Kidney tubule cell (primary cell): ENCODE measurements around the gene PLXNB1.

ENCODE experiments used
- DNase-seq: peaks from one replicate; pipeline ENCODE4 v3.0.0-alpha.2; 2018; ENCODE audit warnings: low spot score

PLXNB1 gene

DNA sequence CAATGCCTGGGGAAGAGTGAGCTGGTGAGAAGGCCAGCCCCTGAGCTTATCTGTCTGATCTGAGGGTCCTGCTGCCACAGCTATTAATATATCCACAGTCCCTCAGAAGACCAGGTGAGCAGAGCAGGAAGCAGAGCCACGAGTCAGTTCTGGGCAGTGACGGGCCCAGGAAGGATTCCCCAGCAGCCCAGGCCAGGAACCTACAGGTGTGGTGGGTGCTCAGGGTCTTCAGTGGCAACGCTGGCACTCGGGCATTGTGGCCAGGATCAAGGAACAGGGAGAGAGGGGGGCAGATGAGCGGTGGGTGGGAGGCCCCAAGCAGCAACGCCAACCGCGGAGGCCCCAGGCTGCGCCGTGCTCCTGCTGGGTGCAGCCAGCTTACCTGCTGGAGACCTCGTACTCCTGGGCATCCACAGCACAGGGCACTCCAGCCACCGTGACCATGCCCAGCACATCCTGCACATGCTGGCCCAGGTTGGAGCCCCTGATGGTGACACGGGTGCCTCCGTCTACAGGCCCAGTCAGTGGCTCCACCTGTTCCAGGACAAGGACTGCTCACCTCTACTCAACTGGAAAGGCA lies 12.3 kb downstream of the PLXNB1 start:
- no peak for DNase-seq

DNA sequence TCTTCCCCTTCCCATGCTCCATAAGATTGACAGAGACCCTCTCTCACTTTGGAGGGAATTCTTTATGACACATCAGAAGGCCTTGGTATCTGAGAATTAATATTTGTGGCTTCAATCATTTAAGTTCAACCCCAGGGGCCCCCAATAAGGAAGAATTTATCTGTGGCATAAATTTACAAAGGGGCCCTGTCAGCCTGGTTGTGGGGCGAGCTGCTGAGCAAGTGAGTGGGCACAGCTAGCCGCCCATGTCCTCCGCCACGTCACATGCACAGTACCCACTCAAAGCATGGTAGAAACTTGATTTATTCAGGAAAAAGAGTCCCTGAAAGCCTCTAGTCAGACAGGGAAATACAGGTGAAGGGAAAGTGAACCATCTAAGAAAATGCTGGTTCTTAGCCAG lies 13.3 kb downstream of the PLXNB1 start:
- DNase-seq, result no peak

DNA sequence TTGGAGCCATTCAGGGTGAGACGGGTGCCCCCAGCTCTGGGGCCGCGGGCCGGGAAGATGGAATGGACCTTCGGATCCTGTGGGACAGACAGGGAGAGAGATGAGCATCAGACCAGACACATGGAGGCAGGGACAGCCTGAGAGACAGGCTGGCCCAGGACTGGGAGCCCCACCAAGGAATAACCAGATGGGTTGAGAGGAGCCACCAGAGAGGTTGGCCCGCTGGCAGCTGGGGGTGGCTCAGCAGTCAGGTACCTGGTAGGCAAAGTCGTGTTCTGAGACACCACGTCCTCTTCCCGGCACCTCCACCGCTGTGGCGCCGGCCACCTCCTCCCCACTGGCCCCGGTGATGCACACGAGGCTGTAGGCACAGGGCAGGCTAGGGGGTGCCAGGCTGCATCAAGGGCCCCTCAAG lies 13.8 kb downstream of the PLXNB1 start:
- DNase-seq, result no peak

DNA sequence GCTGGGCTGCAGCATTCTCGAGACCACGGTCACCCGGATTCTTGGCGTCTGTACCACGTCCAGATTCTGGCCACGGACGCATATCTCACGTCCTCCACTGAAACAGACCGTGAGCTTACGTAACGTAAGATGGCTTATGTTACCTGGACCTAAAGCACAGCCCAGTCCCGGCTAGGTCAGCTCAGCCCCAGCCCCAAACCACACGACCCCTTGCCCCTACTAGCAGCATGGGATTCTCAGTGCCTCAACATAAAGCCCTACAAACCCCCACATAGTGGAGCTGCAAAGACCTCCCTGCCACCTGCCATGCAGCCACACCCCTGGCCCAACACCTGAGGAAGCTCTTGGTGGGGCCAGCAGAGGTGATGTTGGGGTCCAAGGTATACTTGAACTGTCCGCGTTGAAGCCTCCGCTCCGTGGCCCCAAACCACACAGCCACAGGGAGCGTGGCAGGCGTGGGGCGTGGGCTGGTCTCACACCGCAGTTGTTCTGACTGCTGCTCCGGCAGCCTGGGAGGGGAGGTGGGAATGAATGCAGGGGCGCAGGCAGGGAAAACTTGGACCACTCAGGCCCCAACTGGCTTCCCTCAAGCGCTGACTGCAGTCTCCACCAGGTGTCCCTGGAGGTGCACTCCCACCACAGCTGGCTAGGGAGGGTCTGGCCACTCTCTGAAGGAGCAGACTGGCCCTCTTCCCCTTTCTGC lies 14.5 kb downstream of the PLXNB1 start:
- DNase-seq, result no peak

DNA sequence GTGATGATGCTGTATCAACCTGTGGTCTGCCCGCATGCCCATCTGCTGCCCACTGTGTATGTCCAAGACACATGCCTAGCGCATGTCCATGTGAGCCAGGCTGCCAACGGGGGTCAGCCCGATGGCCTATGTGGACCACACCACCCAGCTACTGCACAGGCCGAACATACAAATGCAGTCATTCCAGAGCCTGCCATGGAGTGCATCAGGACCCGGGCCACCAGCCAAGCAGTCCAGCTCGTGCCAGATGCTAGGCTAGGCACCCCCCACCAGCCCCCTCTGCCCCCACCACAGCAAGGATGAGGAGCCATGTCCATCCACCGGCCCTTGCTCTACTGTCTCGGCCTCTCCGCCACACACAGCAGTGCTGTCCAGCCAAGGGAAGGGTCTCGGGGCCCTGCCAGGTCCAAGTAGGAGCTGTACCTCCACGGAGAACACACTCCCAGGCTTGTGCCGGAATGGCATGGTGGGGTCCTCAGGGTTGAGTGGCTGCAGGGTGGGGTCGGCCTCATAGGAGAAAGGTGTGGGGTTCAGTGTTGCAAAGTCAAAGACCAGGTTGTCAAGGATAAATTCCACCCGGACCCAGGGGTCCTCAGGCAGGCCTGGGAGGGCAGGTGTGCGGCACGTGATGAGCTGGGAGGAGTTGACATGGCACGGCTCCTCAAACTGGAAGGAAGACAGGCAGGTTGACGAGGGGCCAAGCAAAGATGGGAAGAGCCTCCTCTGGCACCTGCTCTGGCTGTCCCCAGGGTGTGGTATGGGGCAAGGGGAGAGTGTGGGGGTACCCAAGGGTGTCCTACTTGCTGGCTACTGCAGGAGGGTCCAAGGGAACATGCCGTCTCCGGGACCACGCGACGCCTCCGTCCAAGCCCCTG lies 15.3 kb downstream of the PLXNB1 start:
- no peak for DNase-seq

DNA sequence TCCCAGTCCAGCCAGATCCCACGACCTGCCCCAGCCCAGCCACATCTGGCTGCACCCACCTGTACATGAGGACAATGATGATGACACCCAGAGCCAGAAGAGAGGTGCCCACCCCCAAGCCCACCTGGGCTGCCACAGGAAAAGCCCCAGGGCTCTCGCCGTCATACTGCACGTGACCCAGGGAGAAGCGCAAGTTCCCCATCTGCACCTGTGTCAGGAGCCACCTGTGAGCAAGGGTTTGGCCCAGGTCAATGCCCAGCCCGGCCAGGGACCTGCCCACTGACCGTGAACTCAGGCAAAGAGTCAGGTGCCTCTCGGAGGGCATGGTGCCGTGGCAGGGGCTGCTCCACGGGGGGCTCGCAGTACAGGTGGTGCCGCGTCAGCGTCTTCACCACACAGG lies 16.3 kb downstream of the PLXNB1 start:
- no peak for DNase-seq

DNA sequence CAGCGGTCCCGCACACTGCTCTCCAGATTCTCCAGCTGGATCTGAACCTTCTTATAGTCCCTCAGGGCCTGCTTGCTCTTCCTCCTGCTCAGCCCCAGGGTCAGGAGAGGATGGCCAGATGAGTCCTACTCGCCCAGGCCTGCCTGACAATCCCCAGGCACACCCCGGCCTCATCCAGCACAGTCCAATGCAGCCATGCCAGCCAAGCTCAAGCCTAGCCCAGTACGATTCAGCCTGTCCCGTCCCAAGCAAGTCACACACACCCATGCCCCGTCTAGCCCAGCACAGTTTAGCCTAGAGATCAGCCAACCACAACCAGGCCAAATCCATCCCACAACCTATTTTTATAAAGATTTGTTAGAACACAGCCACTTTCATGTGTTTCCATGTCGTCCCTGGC lies 16.8 kb downstream of the PLXNB1 start:
- DNase-seq, result no peak

DNA sequence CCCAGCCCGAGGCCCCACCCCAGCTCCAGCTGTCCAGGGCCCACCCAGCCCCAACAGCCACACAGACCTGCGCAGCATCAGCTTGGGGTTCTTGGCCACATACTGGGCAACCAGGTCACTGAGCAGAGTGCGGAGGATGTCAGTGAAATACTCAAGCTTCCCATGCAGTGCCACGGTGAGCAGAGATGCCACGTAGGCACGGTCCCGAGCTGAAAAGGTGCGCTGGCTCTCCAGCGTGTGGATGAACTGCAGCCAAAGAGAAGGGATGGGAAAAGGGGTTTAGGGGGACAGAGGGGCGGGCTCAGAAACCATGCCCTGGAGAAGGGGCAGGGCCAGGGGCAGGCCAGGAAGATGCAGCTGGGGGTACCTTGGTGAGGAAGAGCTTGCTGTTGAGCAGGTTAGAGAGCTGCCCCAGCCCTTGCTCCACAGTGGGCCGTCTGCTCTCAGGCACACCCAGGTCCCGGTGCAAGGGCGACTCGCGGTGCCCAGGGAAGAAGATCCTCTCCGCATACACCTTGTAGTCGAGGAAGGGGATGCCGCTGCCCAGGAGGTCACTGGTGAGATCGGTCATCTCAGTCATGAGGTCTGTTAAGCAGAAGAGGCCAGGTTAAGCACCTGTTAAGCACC lies 17.4 kb downstream of the PLXNB1 start:
- no peak for DNase-seq

DNA sequence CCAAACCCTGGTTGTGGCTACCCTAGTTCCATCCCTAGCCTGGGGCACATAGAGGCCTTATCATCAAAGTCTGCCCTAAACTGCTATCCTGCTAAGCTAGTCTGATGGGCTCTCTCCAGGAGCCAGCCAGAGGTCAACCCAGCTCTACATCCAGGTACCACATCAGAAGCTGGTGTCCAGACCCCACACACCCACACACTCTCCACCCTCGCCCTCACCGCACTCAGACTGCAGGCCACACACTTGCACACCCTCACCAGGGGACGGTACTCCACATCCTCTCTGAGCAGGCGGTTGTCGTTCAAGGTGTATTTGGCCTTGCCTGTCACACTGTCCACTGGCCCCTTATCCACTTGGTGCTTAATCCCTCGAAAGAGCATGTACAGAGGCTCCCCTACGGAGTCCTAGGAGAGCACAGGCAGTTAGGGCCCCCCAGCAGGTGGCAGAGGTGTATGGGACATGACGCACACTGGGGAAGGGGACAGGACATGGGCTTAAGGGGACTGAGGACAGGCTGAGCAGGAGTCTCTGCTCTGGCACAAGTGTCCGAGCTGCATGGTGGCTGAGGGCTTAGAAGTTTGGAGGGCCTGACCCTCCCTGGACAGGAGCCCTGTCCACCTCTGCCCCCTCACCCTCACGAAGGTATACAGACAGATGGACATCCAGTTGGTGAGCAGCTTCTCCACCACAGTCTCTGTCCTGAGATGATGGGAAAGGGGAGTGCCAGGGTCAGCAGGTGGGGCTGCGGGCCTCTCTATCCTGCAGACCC lies 18.1 kb downstream of the PLXNB1 start:
- no peak for DNase-seq

DNA sequence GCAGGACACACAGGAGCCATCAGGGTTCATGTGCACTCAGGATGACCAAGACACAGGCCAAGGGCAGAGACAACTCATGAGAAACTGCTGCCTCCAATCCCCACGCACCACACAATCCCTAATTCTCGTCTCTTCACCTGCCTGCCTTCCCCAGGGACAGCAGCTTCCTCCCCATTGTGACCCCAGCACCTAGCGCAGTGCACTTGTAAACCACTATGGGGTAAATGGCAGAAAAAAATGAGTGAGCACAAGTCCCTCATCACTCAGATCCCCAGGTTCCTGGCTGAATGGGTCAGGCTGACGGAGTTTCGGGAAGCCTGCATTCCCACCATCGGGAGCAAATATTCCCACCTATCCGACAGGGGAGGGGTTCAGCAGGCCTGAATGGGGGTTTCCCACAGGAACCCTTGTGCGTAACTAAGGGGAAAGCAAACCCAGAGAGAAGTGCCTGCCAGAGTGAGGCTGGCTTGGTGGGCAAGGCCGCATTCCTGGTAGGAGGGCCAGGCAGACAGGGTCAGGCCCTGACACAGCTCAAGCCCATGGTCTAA lies 18.8 kb downstream of the PLXNB1 start:
- DNase-seq, result no peak

DNA sequence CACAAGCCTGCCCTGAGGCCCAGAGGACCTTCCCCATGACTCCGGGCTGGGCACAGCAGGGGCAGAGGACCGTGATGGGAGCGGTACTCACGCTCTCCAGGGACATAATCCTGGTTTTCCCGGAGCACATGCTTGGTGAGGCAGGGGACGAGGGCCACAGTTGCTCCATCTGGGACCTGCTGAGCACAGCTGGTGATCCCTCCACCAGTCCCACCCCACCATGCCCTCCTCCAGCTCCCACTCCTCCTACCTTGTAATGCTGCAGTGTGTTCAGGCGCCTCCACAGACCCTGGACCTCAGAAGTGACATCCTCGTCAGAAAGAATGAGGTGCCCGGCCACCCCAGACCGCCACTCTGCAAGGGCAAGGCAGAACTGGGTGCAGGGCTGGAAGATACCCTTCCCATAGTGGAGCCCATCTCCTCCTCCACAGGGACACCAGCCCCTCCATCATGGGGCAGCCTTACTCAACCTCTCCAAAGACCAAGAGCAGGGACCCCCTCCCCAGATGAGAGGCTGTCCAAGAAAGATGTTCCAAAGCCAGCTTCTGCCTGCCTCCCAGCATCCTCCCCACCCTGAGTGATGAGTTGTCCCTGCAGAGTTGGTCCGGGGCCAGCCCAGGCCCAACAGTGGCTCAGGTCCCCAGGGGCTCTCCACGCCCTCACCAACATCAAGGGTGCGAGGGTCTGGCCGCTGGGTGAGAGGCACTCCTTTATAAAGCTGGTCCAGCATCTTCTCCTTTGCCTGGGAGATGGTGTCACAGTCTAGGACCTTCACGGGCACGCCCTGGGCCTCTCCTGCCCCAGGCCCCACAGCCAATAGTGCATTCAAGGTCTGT lies 19.5 kb downstream of the PLXNB1 start:
- DNase-seq, result no peak

DNA sequence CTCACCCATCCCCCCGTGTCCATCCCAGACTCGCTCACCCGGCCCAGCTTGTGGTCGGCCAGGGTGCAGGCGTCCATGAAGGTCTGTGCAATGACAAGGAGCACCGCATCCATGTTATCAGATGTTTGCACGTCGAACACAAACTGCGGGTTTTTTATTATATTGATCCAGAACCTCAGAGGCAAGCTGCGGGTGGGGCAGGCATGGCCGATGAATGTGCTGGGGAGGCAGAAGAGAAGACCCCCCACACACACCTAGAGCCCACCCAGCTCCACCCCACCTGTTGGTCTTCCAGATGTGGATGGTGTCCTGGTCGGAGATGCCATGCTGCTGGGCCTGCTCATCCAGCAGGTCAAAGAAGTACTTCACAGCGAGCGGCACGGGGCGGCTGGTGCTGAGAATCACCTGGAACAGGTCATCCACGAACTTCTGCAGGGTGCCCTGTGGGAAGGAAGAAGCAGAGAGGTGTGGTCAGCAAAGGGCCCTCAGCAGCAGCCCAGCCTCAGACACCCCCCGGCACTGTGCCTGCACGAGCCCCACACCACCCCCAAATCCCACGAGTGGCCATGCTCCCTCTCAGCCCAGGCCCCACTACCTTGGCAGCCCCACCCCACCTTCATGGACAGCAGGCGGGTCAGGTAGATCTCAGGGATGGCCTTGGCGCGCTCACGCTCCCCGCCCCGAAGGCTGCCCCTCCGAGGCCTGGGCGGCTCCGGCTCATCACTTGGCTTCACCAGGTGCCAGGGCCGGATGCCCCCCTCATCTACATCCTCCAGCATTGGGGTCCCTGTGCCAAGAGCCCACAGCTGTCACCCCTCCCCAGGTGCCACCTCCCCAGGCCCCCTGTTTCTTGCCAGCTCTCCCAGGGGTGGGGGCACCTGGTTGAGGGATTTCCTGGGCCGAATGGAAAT lies 20.3 kb downstream of the PLXNB1 start:
- no peak for DNase-seq

DNA sequence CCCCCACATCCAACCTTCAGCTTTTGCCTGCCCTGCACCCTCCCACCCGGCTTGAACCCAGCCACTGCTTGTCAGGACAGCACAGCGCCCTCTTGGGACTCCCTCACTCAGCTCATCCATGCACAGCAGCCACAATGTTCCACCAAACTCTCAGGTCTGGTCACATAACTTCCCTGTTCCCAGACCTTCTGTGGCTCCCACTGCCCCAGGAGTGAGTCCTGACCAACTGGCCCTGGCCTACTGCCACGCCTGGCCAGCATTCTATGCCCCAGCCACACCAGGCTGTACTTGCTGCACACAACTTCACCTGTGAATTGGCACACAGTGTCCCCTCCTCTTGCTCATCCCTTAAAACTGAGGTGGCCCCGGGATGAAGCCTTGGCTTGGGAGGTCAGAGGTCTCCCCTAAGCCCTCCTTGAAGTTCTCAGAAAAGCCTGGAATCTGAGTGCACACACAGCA lies 21.0 kb downstream of the PLXNB1 start:
- no peak for DNase-seq

DNA sequence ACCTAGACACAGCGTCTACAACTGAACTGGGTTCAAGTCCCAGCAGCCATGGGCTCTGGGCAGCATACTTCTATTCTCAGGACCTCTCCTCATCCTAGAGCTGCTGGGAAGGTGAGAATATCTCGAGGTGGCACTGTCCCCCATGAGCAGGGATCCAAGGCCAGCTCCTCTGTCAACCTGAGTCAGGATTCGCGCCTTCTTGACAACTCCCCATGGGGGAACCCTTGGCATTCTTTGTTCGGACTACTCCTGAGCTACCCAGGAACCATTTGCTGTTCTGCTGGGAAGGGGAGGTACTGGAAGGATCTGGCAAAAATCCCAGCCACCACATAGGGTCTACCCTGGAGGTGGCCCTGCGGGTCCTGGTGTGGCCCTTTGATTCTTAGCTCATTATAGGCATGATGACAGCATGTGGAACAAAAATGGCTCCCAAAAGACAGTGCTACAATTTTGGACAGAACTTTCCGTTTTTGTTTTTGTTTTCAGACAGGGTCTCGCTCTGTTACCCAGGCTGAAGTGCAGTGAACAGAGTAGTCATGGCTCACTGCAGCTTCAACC lies 22.3 kb downstream of the PLXNB1 start:
- DNase-seq, result no peak

DNA sequence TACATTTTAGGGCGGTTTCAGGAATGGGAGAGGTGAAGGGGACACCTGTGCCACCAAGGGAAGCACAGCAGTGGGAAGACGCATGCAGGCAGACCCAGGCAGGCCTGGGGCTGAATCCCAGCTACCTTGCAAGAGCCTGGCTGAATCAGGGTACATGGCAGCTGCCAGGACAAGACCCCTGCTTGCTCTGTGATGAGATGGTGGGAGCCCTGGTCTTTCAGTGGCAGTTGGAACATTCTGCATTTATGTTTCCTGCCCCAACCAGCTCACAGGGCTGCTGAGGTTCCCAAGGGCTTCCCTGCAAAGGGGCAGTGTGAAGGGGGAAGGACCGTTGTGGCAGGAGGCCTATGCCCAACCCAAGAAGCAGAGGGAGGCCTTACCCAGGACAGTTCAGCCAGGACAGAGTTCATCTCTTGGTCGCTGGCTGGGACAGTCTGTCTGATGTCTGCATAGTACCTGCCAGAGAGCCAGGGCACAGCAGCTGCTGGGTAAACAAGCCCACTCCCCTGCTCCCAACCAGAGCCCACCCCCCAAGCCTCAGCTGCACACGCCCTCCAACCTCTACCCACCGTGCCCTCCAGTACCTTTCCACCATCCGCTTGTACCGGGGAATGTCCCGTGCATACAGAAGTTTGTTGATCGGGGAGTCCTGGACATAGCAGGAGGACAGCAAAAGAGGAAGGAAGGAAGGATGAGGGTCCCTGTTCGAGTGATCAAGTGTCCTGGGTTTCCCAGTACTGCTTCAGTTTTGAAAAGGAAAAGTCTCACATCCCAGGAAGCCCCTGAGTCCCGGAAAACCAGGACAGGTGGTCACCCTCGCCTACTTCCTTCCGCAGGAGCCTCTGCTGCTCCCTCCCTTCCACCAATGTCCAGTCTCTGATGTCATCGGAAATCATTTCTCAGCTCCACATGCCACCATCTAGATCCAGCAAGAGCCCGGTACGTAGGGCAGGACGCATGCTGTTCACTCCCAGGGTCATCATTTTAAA lies 23.1 kb downstream of the PLXNB1 start:
- no peak for DNase-seq

DNA sequence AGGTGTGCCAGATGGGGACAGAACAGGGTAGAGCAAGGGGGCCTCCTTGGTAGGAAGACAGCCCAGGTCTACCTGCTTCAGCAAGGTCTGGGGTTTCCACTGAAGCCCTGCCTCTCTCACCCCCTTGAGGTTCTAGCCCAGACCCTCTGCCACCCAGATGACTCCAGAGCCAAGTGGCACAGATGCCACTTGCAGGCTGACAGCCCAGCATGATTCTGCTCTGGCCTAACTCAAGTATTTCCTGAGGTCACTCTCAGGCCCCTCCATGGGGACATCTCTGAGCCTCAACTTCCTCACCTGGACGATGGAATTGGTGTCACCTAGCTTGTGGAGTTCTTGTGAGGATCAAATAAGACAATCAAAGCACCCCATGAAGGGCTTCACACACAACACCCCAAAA lies 23.9 kb downstream of the PLXNB1 start:
- DNase-seq, result no peak

DNA sequence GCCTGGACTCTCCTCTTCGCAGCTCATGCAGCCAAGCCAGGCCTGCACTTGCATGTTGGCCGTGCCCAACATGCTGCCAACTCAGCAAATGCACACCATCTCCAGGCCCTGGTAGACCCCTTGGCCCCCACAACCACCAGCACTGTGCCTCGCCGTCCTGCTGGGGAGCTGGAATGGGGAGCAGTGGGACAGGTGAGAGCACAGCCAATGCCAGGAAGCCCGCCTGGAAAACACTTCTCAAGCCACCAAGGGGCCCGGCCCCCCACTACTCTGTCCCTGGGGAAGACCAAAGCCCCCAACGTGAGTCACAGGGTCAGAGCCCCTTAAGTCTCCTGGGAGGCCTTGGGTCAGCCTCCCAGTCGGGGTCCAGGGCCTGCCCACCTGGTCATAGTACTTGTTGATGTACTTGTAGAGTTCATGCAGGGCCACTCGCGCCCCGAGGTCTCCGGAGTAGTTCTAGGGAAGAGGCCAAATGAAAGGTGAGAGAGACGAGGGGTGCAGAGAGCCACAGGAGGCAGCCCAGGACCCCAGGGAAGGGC lies 24.5 kb downstream of the PLXNB1 start:
- DNase-seq, result no peak
